ENCODE results near the gene GRN. TPM values are rescaled to one million over a fixed set of nuclear protein-coding genes. Genes with fewer than 3 reads are reported as not detected.

The GRN gene
- 100 to 1,000 TPM; 282 to 500 (median 411) TPM for total RNA-seq
- long read RNA-seq, donor 1, transcript GRN-201 (13 exons, 2,342 nt) = major isoform, 406 of 815 reads
- long read RNA-seq, donor 1, partial matches to known transcripts = 369 of 815 reads
- long read RNA-seq, donor 1, other reads (novel, unspliced or antisense) = 39 of 815 reads
- long read RNA-seq, donor 2, transcript GRN-201 (13 exons, 2,342 nt) = major isoform, 536 of 670 reads
- long read RNA-seq, donor 2, partial matches to known transcripts = 101 of 670 reads
- long read RNA-seq, donor 2, other reads (novel, unspliced or antisense) = 33 of 670 reads

GRCh38 chr17:44344939-44345453, at the start of gene GRN:
Gene GRN, plus strand, starts transcription at chr17:44345302. Its CDS starts 3,863 bp downstream, at chr17:44349165.
- peak within 1 kb of the TSS; percentile 62 for H3K4me3 ChIP-seq
- H3K9me3 ChIP-seq = no peaks in the 10 kb centered on the region
- H3K36me3 ChIP-seq (ENCODE audit: low read depth) = no peaks in the 10 kb centered on the region
- DNase-seq (peak; percentile 92 to 98 (median 93)), ATAC-seq (peak; percentile 97)
- H3K4me1 ChIP-seq (ENCODE audit: low read depth) = peaks cover 22% of the 10 kb centered on the region
- intact Hi-C loops (cut with DNase I, micrococcal nuclease) = no loop called here
- TF ChIP-seq CTCF (IDR thresholded peaks at IDR 0.05) = no peak

GRCh38 chr17:44297975-44298374, 47.1 kb upstream of the GRN start:
- Histone ChIP-seq H3K9me3 (no peaks in the 10 kb centered on the region), H3K4me1 (ENCODE audit: low read depth) (no peaks in the 10 kb centered on the region), H3K4me3 (no peak overlapping the region), H3K36me3 (ENCODE audit: low read depth) (no peaks in the 10 kb centered on the region)
- DNase-seq = no peak
- intact Hi-C loops (cut with DNase I, micrococcal nuclease) = no loop called here
- no peak for ATAC-seq
- no peak for TF ChIP-seq CTCF (IDR thresholded peaks at IDR 0.05)

- peaks cover 11% of the 10 kb centered on the region for H3K4me1 ChIP-seq (ENCODE audit: low read depth)
- no peaks in the 10 kb centered on the region for H3K9me3 ChIP-seq
- TF ChIP-seq CTCF (IDR thresholded peaks at IDR 0.05) = no peak
- ATAC-seq = no peak
- DNase-seq = no peak
- H3K36me3 ChIP-seq (ENCODE audit: low read depth) = no peaks in the 10 kb centered on the region
- intact Hi-C loops (cut with DNase I, micrococcal nuclease) = no loop called here
- H3K4me3 ChIP-seq = no peak overlapping the region
Measured at GRCh38 chr17:44304651-44305050, 40.5 kb upstream of the GRN start.

GRCh38 chr17:44307387-44308186, 37.5 kb upstream of the GRN start:
- intact Hi-C loops (cut with DNase I, micrococcal nuclease) = no loop called here
- H3K9me3 ChIP-seq = no peaks in the 10 kb centered on the region
- DNase-seq (peak in 1 of 3 donors; percentile 48), ATAC-seq (peak; percentile 59)
- TF ChIP-seq CTCF (IDR thresholded peaks at IDR 0.05) = no peak
- H3K36me3 ChIP-seq (ENCODE audit: low read depth) = no peaks in the 10 kb centered on the region
- no peak overlapping the region for H3K4me3 ChIP-seq
- peaks cover 11% of the 10 kb centered on the region for H3K4me1 ChIP-seq (ENCODE audit: low read depth)

GRCh38 chr17:44308320-44308818, 36.7 kb upstream of the GRN start, which contains the start of gene RUNDC3A:
Gene RUNDC3A, plus strand, starts transcription at chr17:44308601. Its CDS starts 232 bp downstream, at chr17:44308833.
- no peak within 1 kb of the TSS for H3K4me3 ChIP-seq
- intact Hi-C loops (cut with DNase I, micrococcal nuclease) = no loop called here
- H3K36me3 ChIP-seq (ENCODE audit: low read depth) = no peaks in the 10 kb centered on the region
- no peaks in the 10 kb centered on the region for H3K9me3 ChIP-seq
- peak; percentile 79 to 86 (median 84) for DNase-seq
- peak; percentile 92 for ATAC-seq
- no peak for TF ChIP-seq CTCF (IDR thresholded peaks at IDR 0.05)
- H3K4me1 ChIP-seq (ENCODE audit: low read depth) = peaks cover 11% of the 10 kb centered on the region
